22Rv1 (cell line): ENCODE data around the gene GLP2R.

Experiments used
- ZFX ChIP-seq: fragments of 450-650 bp; IDR thresholded peaks from 2 replicates; pipeline ENCODE4 v1.6.1; 2017; ENCODE audit warnings: antibody characterized with exemption, borderline replicate concordance
- TF ChIP-seq, protein P1 (sequence below): fragments of 450-650 bp; IDR thresholded peaks from 2 replicates; pipeline ENCODE4 v1.5.1; 2017; ENCODE audit warnings: mild to moderate bottlenecking

DNA sequence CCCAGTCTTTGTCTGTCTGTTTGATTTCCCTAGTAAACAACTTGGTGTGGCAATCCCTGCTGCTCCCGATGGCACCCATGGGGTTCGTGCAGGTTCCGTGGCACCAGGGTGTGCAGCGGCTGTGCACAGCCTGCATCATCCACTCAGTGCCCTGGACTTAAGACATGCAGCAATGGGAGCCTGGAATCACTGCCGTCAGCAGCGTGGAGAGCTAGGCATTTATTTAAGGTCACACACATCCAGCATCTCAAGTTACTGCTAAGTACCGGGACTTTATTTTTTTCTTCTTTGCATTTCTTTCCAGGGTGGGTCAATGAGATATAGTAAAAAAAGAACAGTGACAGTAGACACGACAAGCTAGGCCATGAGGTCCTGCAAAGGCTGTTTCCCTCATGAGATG, 37.1 kb upstream of the GLP2R start:
- TF ChIP-seq, protein P1, sequence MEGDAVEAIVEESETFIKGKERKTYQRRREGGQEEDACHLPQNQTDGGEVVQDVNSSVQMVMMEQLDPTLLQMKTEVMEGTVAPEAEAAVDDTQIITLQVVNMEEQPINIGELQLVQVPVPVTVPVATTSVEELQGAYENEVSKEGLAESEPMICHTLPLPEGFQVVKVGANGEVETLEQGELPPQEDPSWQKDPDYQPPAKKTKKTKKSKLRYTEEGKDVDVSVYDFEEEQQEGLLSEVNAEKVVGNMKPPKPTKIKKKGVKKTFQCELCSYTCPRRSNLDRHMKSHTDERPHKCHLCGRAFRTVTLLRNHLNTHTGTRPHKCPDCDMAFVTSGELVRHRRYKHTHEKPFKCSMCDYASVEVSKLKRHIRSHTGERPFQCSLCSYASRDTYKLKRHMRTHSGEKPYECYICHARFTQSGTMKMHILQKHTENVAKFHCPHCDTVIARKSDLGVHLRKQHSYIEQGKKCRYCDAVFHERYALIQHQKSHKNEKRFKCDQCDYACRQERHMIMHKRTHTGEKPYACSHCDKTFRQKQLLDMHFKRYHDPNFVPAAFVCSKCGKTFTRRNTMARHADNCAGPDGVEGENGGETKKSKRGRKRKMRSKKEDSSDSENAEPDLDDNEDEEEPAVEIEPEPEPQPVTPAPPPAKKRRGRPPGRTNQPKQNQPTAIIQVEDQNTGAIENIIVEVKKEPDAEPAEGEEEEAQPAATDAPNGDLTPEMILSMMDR = no peak
- TF ChIP-seq ZFX = no peak
